Natural killer cell (primary cell): ENCODE data around the gene GPR35. TPM values are rescaled to one million over a fixed set of nuclear protein-coding genes. Genes with fewer than 3 reads are reported as not detected.
A peak's percentile ranks its signal among the peaks of the same experiment; 100 is the strongest.

Experiments used
- ATAC-seq, 3 donors: fragments of 150-1000 bp in 2 of 3; fragments of 200-7000 bp in 1 of 3; cut with Tn5 transposase; 1 replicate in 1 of 3; 2 replicates in 2 of 3; pipeline ENCODE4 v1.10.0; 2021; ENCODE audit warnings: mild to moderate bottlenecking in 2 of 3, moderate library complexity in 2 of 3
- DNase-seq, 2 donors: peaks; one replicate each; pipeline versions ENCODE4 v3.0.0 to v3.0.0-alpha.2; 2013 to 2021; ENCODE audit warnings: mixed read lengths in 1 of 2
- H3K27ac ChIP-seq: one replicate; pipeline ENCODE4 v1.5.1; 2013; ENCODE audit warnings: mild to moderate bottlenecking, low read length
- H3K27me3 ChIP-seq: one replicate; pipeline ENCODE4 v1.6.1; 2013; ENCODE audit warnings: low read length; ENCODE audit not compliant: control insufficient read depth, insufficient read depth
- H3K36me3 ChIP-seq: one replicate; pipeline ENCODE4 v1.6.1; 2013; ENCODE audit warnings: low read length; ENCODE audit not compliant: control insufficient read depth, insufficient read depth
- H3K4me1 ChIP-seq: one replicate; pipeline ENCODE4 v1.6.1; 2013; ENCODE audit warnings: low read length; ENCODE audit not compliant: control insufficient read depth, insufficient read depth
- H3K4me3 ChIP-seq: one replicate; pipeline ENCODE4 v1.5.1; 2013; ENCODE audit warnings: low read length
- H3K9me3 ChIP-seq: one replicate; pipeline ENCODE4 v1.6.1; 2013; ENCODE audit warnings: low read length; ENCODE audit not compliant: control insufficient read depth, insufficient read depth
- H3K27ac Mint-ChIP-seq, 2 donors: one replicate each; pipeline ENCODE4 v1.8.0; 2022; ENCODE audit warnings: mild to moderate bottlenecking in 2 of 2, mixed read lengths in 2 of 2, moderate library complexity in 1 of 2
- H3K27me3 Mint-ChIP-seq, 2 donors: one replicate each; pipeline ENCODE4 v1.8.0; 2022; ENCODE audit warnings: low read depth in 2 of 2, mixed read lengths in 2 of 2
- H3K36me3 Mint-ChIP-seq: one replicate; pipeline ENCODE4 v1.8.0; 2022; ENCODE audit warnings: mixed read lengths
- H3K4me1 Mint-ChIP-seq, 2 donors: one replicate each; pipeline ENCODE4 v1.8.0; 2022; ENCODE audit warnings: mixed read lengths in 2 of 2
- H3K4me3 Mint-ChIP-seq: one replicate; pipeline ENCODE4 v1.8.0; 2022; ENCODE audit warnings: mild to moderate bottlenecking, moderate library complexity, mixed read lengths
- H3K9me3 Mint-ChIP-seq, 2 donors: one replicate each; pipeline ENCODE4 v1.8.0; 2022; ENCODE audit warnings: mixed read lengths in 2 of 2
- CTCF ChIP-seq: fragments of 200-600 bp; IDR thresholded peaks from one replicate; pipeline ENCODE4 v1.8.0; 2022; ENCODE audit warnings: antibody characterized with exemption
- WGBS: methylation state at CpG from one replicate; pipeline ENCODE4 v1.1.7; 2013; ENCODE audit warnings: missing lambda C conversion rate; ENCODE audit not compliant: insufficient coverage; 5-methylcytosine and 5-hydroxymethylcytosine counted together
- intact Hi-C: fragments of 100-400 bp; cut with micrococcal nuclease; formaldehyde crosslinking; loops from one replicate; pipeline ENCODE4 v1.14.2; 2022
- total RNA-seq, 4 donors: library from RNA; stranded (reverse); fragments of 120-200 nt in 1 of 4; gene quantifications; one replicate each; pipeline versions ENCODE4 v1.2.3 to v1.2.4, GENCODE V29; 2013 to 2022

Gene GPR35
- total RNA-seq, 3 donors from 2014 or later (not counting 1 experiment from before 2014, with no cell fraction given) = 10.6 to 19.7 (median 15.7) TPM

- Histone ChIP-seq H3K4me1 (peaks cover 38% of the 10 kb centered on the region), H3K9me3 (no peaks in the 10 kb centered on the region), H3K27ac (no peak overlapping the region), H3K27me3 (no peaks in the 10 kb centered on the region), H3K36me3 (peaks cover 28% of the 10 kb centered on the region), H3K4me3 (no peak overlapping the region)
- intact Hi-C loops = no loop called here
- WGBS = 88% methylated on average over 10 of the region's 10 CpGs
- DNase-seq (no peak), ATAC-seq (no peak)
- Mint-ChIP-seq H3K36me3 (no peaks in the 10 kb centered on the region), H3K27me3 (no peaks in the 10 kb centered on the region), H3K27ac (peak overlapping the region; percentile 89 to 91), H3K9me3 (no peaks in the 10 kb centered on the region), H3K4me1 (peaks cover 38 to 46% of the 10 kb centered on the region in 2 donors), H3K4me3 (peak overlapping the region; percentile 93)
- no peak for TF ChIP-seq CTCF
Observed at GRCh38 chr2:240588006-240588655, 37.1 kb upstream of the GPR35 start.

GRCh38 chr2:240588669-240589068 is 36.6 kb upstream of the GPR35 start:
- Histone ChIP-seq H3K36me3 (peaks cover 32% of the 10 kb centered on the region), H3K9me3 (no peaks in the 10 kb centered on the region), H3K4me1 (peaks cover 38% of the 10 kb centered on the region), H3K27me3 (no peaks in the 10 kb centered on the region), H3K4me3 (no peak overlapping the region), H3K27ac (no peak overlapping the region)
- no peaks in the 10 kb centered on the region for H3K9me3 Mint-ChIP-seq
- no peaks in the 10 kb centered on the region for H3K27me3 Mint-ChIP-seq
- intact Hi-C loops = no loop called here
- peak overlapping the region; percentile 89 to 91 for H3K27ac Mint-ChIP-seq
- no peaks in the 10 kb centered on the region for H3K36me3 Mint-ChIP-seq
- H3K4me1 Mint-ChIP-seq = peaks cover 38 to 46% of the 10 kb centered on the region in 2 donors
- peak overlapping the region; percentile 93 for H3K4me3 Mint-ChIP-seq
- DNase-seq (no peak), ATAC-seq (no peak)
- WGBS = 87% methylated on average over 4 of the region's 4 CpGs
- TF ChIP-seq CTCF = no peak

GRCh38 chr2:240589375-240589774 is 35.9 kb upstream of the GPR35 start:
- DNase-seq (no peak), ATAC-seq (no peak)
- Histone ChIP-seq H3K27ac (no peak overlapping the region), H3K27me3 (no peaks in the 10 kb centered on the region), H3K36me3 (peaks cover 37% of the 10 kb centered on the region), H3K9me3 (no peaks in the 10 kb centered on the region), H3K4me3 (no peak overlapping the region), H3K4me1 (peaks cover 34% of the 10 kb centered on the region)
- H3K4me3 Mint-ChIP-seq = no peak overlapping the region
- H3K27me3 Mint-ChIP-seq = no peaks in the 10 kb centered on the region
- H3K4me1 Mint-ChIP-seq = peaks cover 35 to 46% of the 10 kb centered on the region in 2 donors
- H3K36me3 Mint-ChIP-seq = no peaks in the 10 kb centered on the region
- no peak for TF ChIP-seq CTCF
- intact Hi-C loops = no loop called here
- peak overlapping the region in 1 of 2 donors; percentile 91 for H3K27ac Mint-ChIP-seq
- 95% methylated on average over 14 of the region's 14 CpGs for WGBS
- no peaks in the 10 kb centered on the region for H3K9me3 Mint-ChIP-seq
